ENCODE results near the gene C2orf74.
A peak's percentile ranks its signal among the peaks of the same experiment; 100 is the strongest.
"Not testable (repeated sequence)": the region's sequence is repeated elsewhere in the genome, so short reads cannot be mapped to it uniquely, and the experiment has no call there.

The C2orf74 gene

GRCh38 chr2:61161888-61162287 lies at the start of gene C2orf74:
Gene C2orf74 (plus strand): TSS chr2:61162188. CDS start chr2:61162515, 327 bp downstream.
- no peak for DNase-seq

- no peak for DNase-seq
Measured at GRCh38 chr2:61114147-61114546, 47.8 kb upstream of the C2orf74 start.

- no peak for DNase-seq
Measured at GRCh38 chr2:61116302-61116701, 45.7 kb upstream of the C2orf74 start.

GRCh38 chr2:61117534-61117933 lies 44.5 kb upstream of the C2orf74 start:
- DNase-seq: no peak

GRCh38 chr2:61125123-61125710 lies 36.8 kb upstream of the C2orf74 start:
- no peak for DNase-seq

- DNase-seq: no peak
Measured at GRCh38 chr2:61125798-61126197, 36.2 kb upstream of the C2orf74 start.

GRCh38 chr2:61128122-61128521 lies 33.9 kb upstream of the C2orf74 start:
- DNase-seq: not testable (repeated sequence)

- no peak for DNase-seq
Measured at GRCh38 chr2:61134141-61134540, 27.8 kb upstream of the C2orf74 start.

- no peak for DNase-seq
Measured at GRCh38 chr2:61135510-61135909, 26.5 kb upstream of the C2orf74 start.

- DNase-seq: no peak
Measured at GRCh38 chr2:61138859-61139258, 23.1 kb upstream of the C2orf74 start.

- DNase-seq: no peak
Measured at GRCh38 chr2:61141151-61141550, 20.8 kb upstream of the C2orf74 start.

GRCh38 chr2:61144697-61145268 lies 17.2 kb upstream of the C2orf74 start:
- peak; percentile 98 for DNase-seq

- no peak for DNase-seq
Measured at GRCh38 chr2:61145990-61146389, 16.0 kb upstream of the C2orf74 start.

- not testable (repeated sequence) for DNase-seq
Measured at GRCh38 chr2:61148091-61148490, 13.9 kb upstream of the C2orf74 start.

GRCh38 chr2:61149074-61149473 lies 12.9 kb upstream of the C2orf74 start:
- no peak for DNase-seq

- no peak for DNase-seq
Measured at GRCh38 chr2:61151436-61151835, 10.6 kb upstream of the C2orf74 start.

GRCh38 chr2:61157371-61158003 lies 4.5 kb upstream of the C2orf74 start:
- DNase-seq: no peak

- DNase-seq: no peak
Measured at GRCh38 chr2:61158356-61158955, 3.5 kb upstream of the C2orf74 start.

- DNase-seq: no peak
Measured at GRCh38 chr2:61162721-61163120, 733 bp downstream of the C2orf74 start.

- DNase-seq: not testable (repeated sequence)
Measured at GRCh38 chr2:61165082-61165481, 3.1 kb downstream of the C2orf74 start.

GRCh38 chr2:61165946-61166345 lies 4.0 kb downstream of the C2orf74 start:
- DNase-seq: no peak

- DNase-seq: no peak
Measured at GRCh38 chr2:61167579-61167978, 5.6 kb downstream of the C2orf74 start.

- no peak for DNase-seq
Measured at GRCh38 chr2:61172671-61173070, 10.7 kb downstream of the C2orf74 start.

- DNase-seq: no peak
Measured at GRCh38 chr2:61173116-61173515, 11.1 kb downstream of the C2orf74 start.

Measured in left hindlimb (tissue), 1 donor.